ENCODE data around the gene TBC1D22A.

The TBC1D22A gene

DNA sequence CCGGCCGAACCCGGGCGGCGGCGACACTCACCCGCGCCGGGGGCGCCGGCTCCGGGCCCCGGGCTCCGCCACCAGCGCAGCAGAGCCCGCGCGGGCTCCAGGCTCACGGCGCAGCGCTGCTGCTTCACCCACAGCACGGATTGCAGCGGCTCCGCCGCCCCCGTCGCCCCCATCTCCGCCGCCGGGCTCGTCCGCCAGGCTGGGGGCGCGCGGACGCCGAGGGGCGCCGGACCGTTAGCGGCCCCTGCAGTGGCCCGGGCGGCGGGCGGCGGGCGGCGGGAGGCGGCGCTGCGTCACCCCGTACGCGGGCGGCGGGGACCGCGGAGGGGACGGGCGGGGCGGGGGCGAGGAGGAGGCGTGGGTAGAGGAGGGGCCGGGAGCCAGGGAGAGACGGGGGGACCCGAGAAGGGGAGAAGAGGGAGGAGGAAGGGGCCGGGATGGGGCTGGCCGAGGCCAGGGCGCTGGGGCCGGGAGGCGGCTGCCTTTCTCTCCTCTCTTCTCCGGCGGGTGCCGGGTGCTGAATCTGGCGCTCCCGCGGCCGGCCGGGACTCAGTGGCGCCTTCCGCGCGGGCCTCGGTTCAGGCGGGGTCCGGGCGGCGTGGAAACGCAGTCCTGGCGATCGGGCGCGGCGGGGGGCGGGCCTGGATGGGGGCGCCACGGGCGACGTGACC lies 24.3 kb upstream of the TBC1D22A start, which contains the start of gene CERK:
Gene CERK, minus strand, starts transcription at position 277 of the 671 bp plus-strand sequence. Its CDS starts 104 bp downstream, at position 173.
- H3K4me3 ChIP-seq (ENCODE audit: low read length) = peak within 1 kb of the TSS; percentile 56
- no peak for TF ChIP-seq CTCF (IDR thresholded peaks at IDR 0.05; ENCODE audit: insufficient read depth, low read depth, low read length, missing control alignments)
- DNase-seq (ENCODE audit: low read depth) = peak; percentile 74

DNA sequence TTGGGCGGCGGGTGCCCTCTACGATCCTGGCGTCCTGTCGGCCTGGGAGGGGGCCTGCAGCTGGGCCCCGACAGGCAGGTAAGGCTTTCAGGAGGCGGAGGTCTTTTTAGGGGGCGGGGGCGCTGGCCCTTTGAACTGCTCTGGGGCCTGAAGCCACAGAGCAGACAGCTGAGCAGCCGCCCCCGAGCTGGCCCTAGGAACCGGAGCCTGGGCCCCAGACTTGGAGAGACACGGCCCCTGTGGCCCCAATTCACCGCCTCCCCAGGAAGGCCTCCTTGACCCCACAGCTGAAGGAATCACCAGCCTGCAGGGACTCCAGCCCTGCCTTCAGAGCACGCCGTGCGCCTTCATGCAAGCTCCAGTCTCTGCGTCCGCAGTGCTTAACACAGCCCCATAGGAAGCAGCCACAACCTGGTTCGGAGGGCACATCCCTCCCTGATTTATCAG lies 23.8 kb upstream of the TBC1D22A start:
- TF ChIP-seq CTCF (IDR thresholded peaks at IDR 0.05; ENCODE audit: insufficient read depth, low read depth, low read length, missing control alignments) = no peak
- DNase-seq (ENCODE audit: low read depth) = no peak
- peak overlapping the region; percentile 51 for H3K4me3 ChIP-seq (ENCODE audit: low read length)

DNA sequence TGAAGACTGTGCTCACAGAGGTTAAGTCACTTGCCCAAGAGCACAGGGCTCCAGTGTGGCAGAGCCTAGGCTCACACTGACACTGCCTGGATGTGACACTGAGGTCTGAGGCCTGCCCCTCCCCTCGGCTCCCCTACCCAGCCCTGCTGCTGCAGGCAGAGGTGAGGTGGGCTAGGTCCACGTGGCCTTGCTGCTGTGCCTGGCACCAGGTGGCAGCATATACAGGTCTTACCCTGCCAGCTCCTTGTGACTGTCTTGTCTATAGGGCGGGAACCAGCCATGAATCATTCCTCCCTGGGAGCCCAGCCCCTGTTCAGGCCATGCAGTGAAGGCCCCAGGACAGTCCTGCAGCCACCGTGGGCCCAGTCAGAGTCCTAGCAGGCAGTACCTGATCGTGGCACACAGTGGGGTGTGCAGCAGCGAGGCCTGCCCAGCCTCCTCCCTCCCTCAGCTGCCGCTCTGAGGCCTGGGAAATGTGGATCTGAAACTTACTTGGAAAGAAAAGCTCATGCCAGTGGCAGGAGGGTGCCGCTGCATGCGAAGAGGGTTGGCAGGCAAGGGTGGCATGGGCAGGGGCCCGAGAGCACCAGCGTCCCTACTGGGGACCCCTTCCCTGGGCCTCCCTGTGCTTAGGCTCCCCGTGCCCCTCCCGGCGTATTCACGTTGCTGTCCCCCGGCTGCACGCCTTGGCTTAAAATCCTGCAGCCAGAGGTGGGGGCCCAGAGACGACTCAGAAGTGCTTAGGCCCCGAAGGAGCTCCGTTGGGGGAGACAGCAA lies 23.2 kb upstream of the TBC1D22A start:
- peak overlapping the region; percentile 51 for H3K4me3 ChIP-seq (ENCODE audit: low read length)
- DNase-seq (ENCODE audit: low read depth) = peak; percentile 92
- TF ChIP-seq CTCF (IDR thresholded peaks at IDR 0.05; ENCODE audit: insufficient read depth, low read depth, low read length, missing control alignments) = peak; percentile 61

DNA sequence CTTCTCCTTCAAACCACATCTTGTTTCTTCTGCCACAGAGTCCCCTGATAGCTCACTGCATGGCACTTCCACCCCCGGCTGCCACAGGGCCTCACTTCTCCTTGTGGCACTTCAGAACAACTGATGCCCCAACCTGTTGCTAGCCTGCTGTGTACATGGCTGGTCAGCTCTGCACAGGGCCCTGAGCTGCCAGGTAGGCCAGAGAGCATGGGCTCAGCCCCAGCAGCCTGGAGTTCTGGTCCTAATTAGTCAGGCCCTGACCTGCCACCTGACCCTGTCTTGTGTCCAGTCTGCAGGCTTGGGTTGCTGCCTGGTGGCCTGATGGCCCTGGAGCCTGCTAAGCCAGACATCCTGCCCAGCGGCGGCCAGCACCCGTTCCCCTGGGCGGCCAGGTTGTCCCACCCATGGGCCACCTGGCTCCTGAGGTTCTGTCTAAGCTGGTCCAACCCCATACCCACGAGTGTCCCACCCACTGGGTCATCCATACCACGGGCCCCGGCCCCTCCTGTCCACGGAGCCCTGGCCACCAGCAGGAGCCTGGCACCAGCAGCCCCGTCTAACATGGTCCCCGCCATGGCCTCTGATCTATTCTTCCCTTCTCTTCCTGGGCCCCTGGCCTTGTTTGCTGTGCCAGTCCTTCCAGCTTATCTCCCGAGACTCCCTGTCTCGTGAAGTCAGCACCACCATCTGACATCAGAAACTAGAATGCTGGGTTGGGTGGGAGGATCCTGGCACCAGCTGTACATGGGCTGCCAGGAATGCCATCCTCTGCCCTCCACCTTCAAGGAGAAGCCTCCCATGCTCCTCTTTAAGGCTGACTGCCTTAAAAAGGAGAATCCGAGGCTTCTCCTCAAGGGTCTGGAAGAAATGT lies 21.3 kb upstream of the TBC1D22A start:
- TF ChIP-seq CTCF (IDR thresholded peaks at IDR 0.05; ENCODE audit: insufficient read depth, low read depth, low read length, missing control alignments) = no peak
- DNase-seq (ENCODE audit: low read depth) = no peak
- H3K4me3 ChIP-seq (ENCODE audit: low read length) = no peak overlapping the region

GRCh38 chr22:46741974-46742519 lies 20.4 kb upstream of the TBC1D22A start:
- TF ChIP-seq CTCF (IDR thresholded peaks at IDR 0.05; ENCODE audit: insufficient read depth, low read depth, low read length, missing control alignments) = no peak
- H3K4me3 ChIP-seq (ENCODE audit: low read length) = no peak overlapping the region
- DNase-seq (ENCODE audit: low read depth) = no peak

DNA sequence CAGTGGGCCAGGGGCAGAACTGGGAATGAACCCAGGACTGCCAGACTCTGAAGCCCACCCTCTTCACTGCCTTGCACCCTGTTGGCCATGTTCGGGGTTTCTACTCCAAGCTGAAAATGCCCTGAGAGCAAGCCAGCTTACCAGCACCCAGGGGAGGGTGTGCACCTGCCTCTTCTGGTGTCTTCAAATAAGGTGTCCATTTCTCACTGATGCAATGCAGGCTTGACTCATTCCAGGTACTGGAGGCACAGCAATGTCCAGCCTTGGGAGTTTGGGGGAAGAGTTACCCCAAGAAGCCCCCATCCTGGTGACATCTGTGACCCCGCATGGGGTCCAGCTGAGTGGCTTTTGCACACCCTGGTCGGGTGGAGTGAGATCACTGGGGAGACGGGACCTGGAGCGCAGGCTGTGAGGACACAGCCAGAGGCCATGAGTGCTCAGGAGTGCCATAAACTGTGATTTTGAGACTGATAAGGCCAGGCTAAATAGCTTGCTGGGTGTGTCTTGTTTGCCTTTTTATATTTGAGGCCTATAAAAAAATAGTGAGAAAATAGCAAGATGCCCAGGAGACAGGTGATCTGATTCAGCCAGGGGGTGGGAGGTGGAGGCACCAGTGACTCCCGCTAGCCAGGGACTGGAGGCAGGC lies 19.8 kb upstream of the TBC1D22A start:
- DNase-seq (ENCODE audit: low read depth) = no peak
- no peak overlapping the region for H3K4me3 ChIP-seq (ENCODE audit: low read length)
- TF ChIP-seq CTCF (IDR thresholded peaks at IDR 0.05; ENCODE audit: insufficient read depth, low read depth, low read length, missing control alignments) = no peak

Data from epithelial cell of esophagus (primary cell).